H1 (cell line): ENCODE measurements around the gene NSFL1C. TPM values are rescaled to one million over a fixed set of nuclear protein-coding genes. Genes with fewer than 3 reads are reported as not detected.

Experiments
- FOSL1 ChIP-seq: IDR thresholded peaks from 2 replicates; pipeline ENCODE4 v1.6.1; 2011; ENCODE audit warnings: mild to moderate bottlenecking, low read depth, low read length, moderate library complexity; ENCODE audit not compliant: insufficient read depth
- TEAD4 ChIP-seq: IDR thresholded peaks from 2 replicates; pipeline ENCODE4 v1.6.1; 2012; ENCODE audit warnings: low read depth, low read length, inconsistent platforms, mixed read lengths
- polyA plus RNA-seq, 7 experiments: library from polyadenylated mRNA; depleted of rRNA in 3 of 7; stranded (reverse) in 5 of 7; unstranded in 2 of 7; fragments of >200 nt in 5 of 7; fragments of 200-250 nt in 2 of 7; gene quantifications; 1 replicate in 5 of 7; 2 replicates in 1 of 7; 4 replicates in 1 of 7; pipeline versions ENCODE4 v1.2.1 to v1.2.3, GENCODE V29; 2011 to 2013; ENCODE audit warnings: missing spikeins in 2 of 7, mixed read lengths in 2 of 7
- total RNA-seq: library from RNA; stranded (reverse); fragmentation: NEBNext Ultra II Directional; extraction: Animal tissue kit (Norgen Biotek cat#: 25700); gene quantifications from 2 replicates; pipeline ENCODE4 v1.2.1, GENCODE V29; 2021

The NSFL1C gene
- total and polyA plus RNA-seq, 2 of the 8 experiments (the other 6 are each of a cell fraction or from before 2014, with no cell fraction given): 21.6 to 98.0 TPM

- TF ChIP-seq FOSL1: no peak
- TF ChIP-seq TEAD4: no peak
- TF ChIP-seq, all 59 proteins: peak for 0
Measured at GRCh38 chr20:1465470-1466210, 1.0 kb downstream of the NSFL1C start (continued).
